SK-N-SH (cell line): ENCODE results near the gene CCDC167. TPM values are rescaled to one million over a fixed set of nuclear protein-coding genes. Genes with fewer than 3 reads are reported as not detected.

Experiments used
- CTCF ChIA-PET: fragments of 300-600, 350-600 bp; formaldehyde crosslinking; extraction: SDS; loops from one replicate; lab custom pipeline; 2021; lab: Yijun Ruan, JAX
- POLR2A ChIA-PET: fragments of 350-600 bp; sonication (Branson Sonifier 250); formaldehyde crosslinking; extraction: SDS; loops from one replicate; lab custom pipeline; 2020; ENCODE audit warnings: antibody characterized with exemption, inconsistent platforms; lab: Yijun Ruan, JAX
- DNase-seq: peaks from one replicate; pipeline ENCODE4 v3.0.0; 2012
- H2AFZ ChIP-seq: fragments of 200-600 bp; sonication (generic); 2 replicates; pipeline ENCODE4 v1.8.1; 2016; ENCODE audit warnings: antibody characterized with exemption, mild to moderate bottlenecking, low read depth
- H3F3A ChIP-seq: fragments of 200-600 bp; sonication (generic); replicated peaks from 2 replicates; pipeline ENCODE3; 2016; ENCODE audit warnings: antibody characterized with exemption, mild to moderate bottlenecking; ENCODE audit not compliant: insufficient read depth
- H3K27ac ChIP-seq, 2 experiments: fragments of 200-500 bp in 1 of 2; fragments of 200-600 bp in 1 of 2; sonication (Bioruptor generic) in 1 of 2; sonication (generic), shearing (Covaris generic) in 1 of 2; 2 replicates each; pipeline versions ENCODE4 v1.5.1 to v1.6.1; 2014 to 2016; ENCODE audit warnings: low read depth in 2 of 2, inconsistent platforms in 1 of 2, low read length in 1 of 2, mild to moderate bottlenecking in 1 of 2, mixed read lengths in 1 of 2
- H3K27me3 ChIP-seq: fragments of 200-600 bp; sonication (generic), shearing (Covaris generic); 2 replicates; pipeline ENCODE4 v1.6.1; 2016; ENCODE audit warnings: mixed run types; ENCODE audit not compliant: insufficient read depth
- H3K36me3 ChIP-seq, 2 experiments: fragments of 200-500 bp in 1 of 2; fragments of 200-600 bp in 1 of 2; sonication (Bioruptor generic) in 1 of 2; sonication (generic) in 1 of 2; replicated peaks in 1 of 2; 2 replicates each; pipeline versions ENCODE3 to v1.5.1; 2014 to 2016; ENCODE audit warnings: low read length in 1 of 2, mild to moderate bottlenecking in 1 of 2; ENCODE audit not compliant: insufficient read depth in 2 of 2, control insufficient read depth in 1 of 2
- H3K4me1 ChIP-seq, 2 experiments: fragments of 200-500 bp in 1 of 2; fragments of 200-600 bp in 1 of 2; sonication (Bioruptor generic) in 1 of 2; sonication (generic), shearing (Covaris generic) in 1 of 2; 2 replicates each; pipeline versions ENCODE4 v1.5.1 to v1.6.1; 2014 to 2016; ENCODE audit warnings: low read depth in 1 of 2, low read length in 1 of 2, mixed run types in 1 of 2; ENCODE audit not compliant: insufficient read depth in 2 of 2, control insufficient read depth in 1 of 2
- H3K4me2 ChIP-seq: fragments of 200-600 bp; sonication (generic), shearing (Covaris generic); 2 replicates; pipeline ENCODE4 v1.6.1; 2017; ENCODE audit warnings: mixed run types
- H3K4me3 ChIP-seq, 2 experiments: fragments of 200-500 bp in 1 of 2; fragments of 200-600 bp in 1 of 2; sonication (Bioruptor generic) in 1 of 2; sonication (generic), shearing (Covaris generic) in 1 of 2; 2 replicates each; pipeline versions ENCODE4 v1.5.1 to v1.8.1; 2014 to 2016; ENCODE audit warnings: low read depth in 2 of 2, inconsistent platforms in 1 of 2, low read length in 1 of 2, mild to moderate bottlenecking in 1 of 2, mixed read lengths in 1 of 2, moderate library complexity in 1 of 2
- H3K79me2 ChIP-seq: fragments of 200-600 bp; sonication (generic); 2 replicates; pipeline ENCODE4 v1.8.1; 2017; ENCODE audit warnings: mild to moderate bottlenecking; ENCODE audit not compliant: insufficient read depth
- H3K9ac ChIP-seq: fragments of 200-600 bp; sonication (generic); 2 replicates; pipeline ENCODE4 v1.6.1; 2017; ENCODE audit warnings: mixed run types
- H3K9me2 ChIP-seq: fragments of 200-600 bp; sonication (generic); 2 replicates; pipeline ENCODE4 v1.6.1; 2017; ENCODE audit warnings: mixed run types
- H3K9me3 ChIP-seq: fragments of 200-600 bp; sonication (generic); 2 replicates; pipeline ENCODE4 v1.6.1; 2017; ENCODE audit warnings: mixed run types, mild to moderate bottlenecking, moderate library complexity
- H4K20me1 ChIP-seq: fragments of 200-600 bp; sonication (generic); 2 replicates; pipeline ENCODE4 v1.6.1; 2017; ENCODE audit warnings: mild to moderate bottlenecking, mixed run types; ENCODE audit not compliant: insufficient read depth
- EP300 ChIP-seq, 2 experiments: IDR thresholded peaks; 2 replicates each; pipeline versions ENCODE4 v1.4.0 to v1.6.1; 2012; ENCODE audit warnings: borderline replicate concordance in 1 of 2, low read depth in 1 of 2, low read length in 1 of 2
- EZH2phosphoT487 ChIP-seq: fragments of 200-600 bp; sonication (generic); IDR thresholded peaks from 2 replicates; pipeline ENCODE4 v1.6.1; 2017; ENCODE audit warnings: low read depth, mixed run types, mild to moderate bottlenecking, antibody characterized with exemption, moderate library complexity, borderline replicate concordance
- FOXM1 ChIP-seq: IDR thresholded peaks from 2 replicates; pipeline ENCODE4 v1.4.0; 2012; ENCODE audit warnings: low read depth, mild to moderate bottlenecking
- GABPA ChIP-seq: IDR thresholded peaks from 2 replicates; pipeline ENCODE4 v1.4.0; 2012; ENCODE audit warnings: low read depth, mild to moderate bottlenecking
- NFIC ChIP-seq: IDR thresholded peaks from 2 replicates; pipeline ENCODE4 v1.4.0; 2012; ENCODE audit warnings: borderline replicate concordance
- POLR2AphosphoS5 ChIP-seq: IDR thresholded peaks from 2 replicates; pipeline ENCODE4 v1.6.1; 2012; ENCODE audit warnings: low read depth, low read length
- RCOR1 ChIP-seq: fragments of 150-350 bp; IDR thresholded peaks from 2 replicates; pipeline ENCODE4 v1.6.1; 2017; ENCODE audit warnings: antibody characterized with exemption, low read length
- SIN3A ChIP-seq: IDR thresholded peaks from 2 replicates; pipeline ENCODE4 v1.6.1; 2012; ENCODE audit warnings: low read depth, mild to moderate bottlenecking, low read length, moderate library complexity, borderline replicate concordance
- TAF1 ChIP-seq: IDR thresholded peaks from 2 replicates; pipeline ENCODE4 v1.6.1; 2012; ENCODE audit warnings: low read depth, mild to moderate bottlenecking, low read length, moderate library complexity, borderline replicate concordance
- TCF12 ChIP-seq: IDR thresholded peaks from 2 replicates; pipeline ENCODE4 v1.4.0; 2012
- TEAD4 ChIP-seq: IDR thresholded peaks from 2 replicates; pipeline ENCODE4 v1.4.0; 2012; ENCODE audit warnings: mild to moderate bottlenecking, borderline replicate concordance; ENCODE audit not compliant: insufficient read depth
- WGBS: methylation state at CpG from one replicate; pipeline ENCODE4 v1.1.6; 2017; ENCODE audit warnings: low lambda C conversion rate; 5-methylcytosine and 5-hydroxymethylcytosine counted together
- polyA plus RNA-seq, 3 experiments: library from polyadenylated mRNA; depleted of rRNA; stranded (reverse); fragments of >200 nt; gene quantifications; 2 replicates each; pipeline ENCODE4 v1.2.3, GENCODE V29; 2012
- TF ChIP-seq, protein P1 (sequence below): IDR thresholded peaks from 2 replicates; pipeline ENCODE4 v1.6.1; 2012; ENCODE audit warnings: mild to moderate bottlenecking, low read depth, low read length, moderate library complexity
- TF ChIP-seq, protein P2 (sequence below): IDR thresholded peaks from 2 replicates; pipeline ENCODE4; 2012

CCDC167 gene
- polyA plus RNA-seq, 1 of the 3 experiments (the other 2 are of a cell fraction): 49.1 TPM

DNA sequence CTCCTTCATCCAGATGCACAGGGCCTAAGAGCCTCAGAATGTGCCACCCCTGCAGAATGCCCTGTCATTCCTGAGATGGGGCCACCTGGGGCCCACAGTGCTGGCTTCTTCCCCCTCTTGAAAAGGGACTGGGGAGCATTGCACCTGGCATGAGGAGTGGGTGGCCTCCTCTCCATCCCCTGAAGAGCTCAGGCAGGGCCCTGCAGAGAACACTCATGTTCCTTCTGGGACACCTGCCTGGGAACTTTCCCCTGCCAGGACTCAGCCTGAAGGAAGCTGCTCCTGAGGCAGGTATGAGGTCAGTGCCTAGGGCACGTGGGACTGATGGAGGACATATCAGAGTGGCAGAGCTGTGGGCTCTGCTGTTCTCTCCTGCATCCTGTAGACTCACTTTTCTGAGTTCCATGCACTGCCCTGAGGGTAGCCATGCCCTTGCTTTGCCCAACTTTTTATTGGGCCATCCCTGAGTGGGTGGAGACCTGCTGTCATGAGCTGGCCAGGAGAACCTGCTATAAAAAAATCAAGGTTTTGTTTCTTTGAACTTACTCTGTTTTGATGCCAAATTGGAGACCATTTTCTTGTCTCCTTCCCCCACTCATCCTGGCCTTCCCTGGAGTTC, 19.5 kb downstream of the CCDC167 start:
- Histone ChIP-seq H3K36me3 (peaks cover 15 to 79% of the 10 kb centered on the region in 2 experiments), H3F3A (no peaks in the 10 kb centered on the region), H3K27ac (no peak overlapping the region), H3K4me3 (no peak overlapping the region), H3K9me2 (no peaks in the 10 kb centered on the region), H3K79me2 (no peaks in the 10 kb centered on the region), H3K27me3 (no peaks in the 10 kb centered on the region), H2AFZ (no peak overlapping the region), H3K4me2 (no peak overlapping the region), H3K9me3 (no peaks in the 10 kb centered on the region), H4K20me1 (no peaks in the 10 kb centered on the region), H3K9ac (no peak overlapping the region), H3K4me1 (peaks cover 0 to 8% of the 10 kb centered on the region in 2 experiments; a peak in 1 of 4 replicates)
- no peak for DNase-seq
- WGBS: 86% methylated on average over 1 of the region's 1 CpG
- TF ChIP-seq EP300 (IDR thresholded peaks at IDR 0.05; ENCODE audit: borderline replicate concordance in 1 of 2, low read depth in 1 of 2, low read length in 1 of 2) (no peak), FOXM1 (no peak)
- CTCF ChIA-PET: interaction anchor here (1.1 to 10.8 kb wide), 10 partner anchors 12 to 1014 kb away, joined by 3 to 116 read pairs (median 6); no protein-coding TSS in a partner anchor
- POLR2A ChIA-PET: interaction anchor here (1.8 kb wide), 1 partner anchor 85 kb away, joined by 4 read pairs; no protein-coding TSS in a partner anchor

DNA sequence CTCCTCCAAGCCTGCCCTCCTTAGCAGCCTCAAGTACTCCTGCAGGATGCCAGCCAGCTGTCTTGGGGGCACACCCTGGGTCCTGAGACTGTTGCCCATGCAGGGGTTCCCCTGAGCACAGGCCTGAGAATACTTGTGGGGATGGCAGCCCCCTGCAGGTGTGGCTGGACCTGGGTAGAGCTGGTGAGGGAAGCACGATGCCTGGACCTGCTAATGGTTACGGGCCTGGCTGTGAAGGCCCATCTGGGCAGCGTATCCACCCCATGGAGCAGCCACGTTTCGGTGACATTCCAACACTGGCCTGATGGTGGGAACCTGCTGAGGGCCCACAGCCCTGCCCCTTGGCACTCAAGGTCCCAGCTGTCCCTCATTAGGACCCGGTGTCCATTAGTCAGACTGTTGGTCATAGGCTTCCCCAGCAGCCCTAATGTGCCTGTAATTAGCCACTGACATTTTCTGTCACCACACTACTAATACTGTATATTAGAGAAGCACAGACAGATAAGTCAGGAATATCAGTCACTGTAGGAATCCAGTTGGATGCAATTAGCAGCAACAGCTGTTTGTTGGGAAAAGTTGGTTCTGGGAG, 20.3 kb downstream of the CCDC167 start:
- Histone ChIP-seq H3K4me2 (no peak overlapping the region), H3K4me3 (no peak overlapping the region), H2AFZ (no peak overlapping the region), H3K9ac (no peak overlapping the region), H3K36me3 (peaks cover 15 to 87% of the 10 kb centered on the region in 2 experiments), H4K20me1 (no peaks in the 10 kb centered on the region), H3K27me3 (no peaks in the 10 kb centered on the region), H3K9me2 (no peaks in the 10 kb centered on the region), H3K27ac (no peak overlapping the region), H3F3A (no peaks in the 10 kb centered on the region), H3K79me2 (no peaks in the 10 kb centered on the region), H3K4me1 (peaks cover 0 to 9% of the 10 kb centered on the region in 2 experiments; a peak in 1 of 4 replicates), H3K9me3 (no peaks in the 10 kb centered on the region)
- WGBS: no CpG with 5 or more reads among the region's 6 CpGs
- TF ChIP-seq EP300 (IDR thresholded peaks at IDR 0.05; ENCODE audit: borderline replicate concordance in 1 of 2, low read depth in 1 of 2, low read length in 1 of 2) (no peak), RCOR1 (no peak), SIN3A (no peak), NFIC (no peak), GABPA (no peak), TEAD4 (no peak)
- DNase-seq: no peak
- CTCF ChIA-PET: interaction anchor here (1.8 to 10.8 kb wide), 4 partner anchors 85 to 1015 kb away, joined by 6 to 116 read pairs (median 14); no protein-coding TSS in a partner anchor
- POLR2A ChIA-PET: no interaction called here

DNA sequence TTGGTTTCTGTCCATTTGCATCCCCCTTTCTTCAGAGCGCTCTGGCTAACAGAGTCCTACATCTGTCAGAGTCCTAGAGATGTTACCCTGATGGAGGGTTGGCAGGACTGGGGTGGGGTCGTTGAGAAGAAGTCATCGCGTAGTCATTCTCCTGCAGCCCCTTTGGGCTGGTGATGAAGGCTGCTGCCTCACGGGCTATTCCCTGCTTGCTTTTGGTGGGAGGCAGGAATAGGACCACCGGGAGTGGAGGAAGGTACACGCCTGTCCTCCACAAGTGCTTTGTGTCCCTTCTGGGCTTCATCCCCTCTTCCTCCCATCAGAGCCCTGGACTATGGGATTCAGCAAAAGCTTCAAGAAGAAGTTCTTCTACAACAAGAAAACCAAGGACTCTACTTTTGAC, 20.9 kb downstream of the CCDC167 start:
- no peak overlapping the region for H3K9ac ChIP-seq
- H3K27me3 ChIP-seq: no peaks in the 10 kb centered on the region
- H3K79me2 ChIP-seq: no peaks in the 10 kb centered on the region
- H2AFZ ChIP-seq: no peak overlapping the region
- H3F3A ChIP-seq: no peaks in the 10 kb centered on the region
- H3K4me2 ChIP-seq: no peak overlapping the region
- H3K4me3 ChIP-seq: no peak overlapping the region
- no peaks in the 10 kb centered on the region for H3K9me2 ChIP-seq
- ChIA-PET POLR2A (no interaction called here), CTCF (interaction anchor here (1.9 to 10.8 kb wide), 4 partner anchors 86 to 213 kb away, joined by 7 to 116 read pairs (median 16); no protein-coding TSS in a partner anchor)
- no peak overlapping the region for H3K27ac ChIP-seq
- no peaks in the 10 kb centered on the region for H3K9me3 ChIP-seq
- 93% methylated on average over 7 of the region's 7 CpGs for WGBS
- H3K36me3 ChIP-seq: peaks cover 15 to 89% of the 10 kb centered on the region in 2 experiments
- H3K4me1 ChIP-seq: peaks cover 0 to 14% of the 10 kb centered on the region in 2 experiments; a peak in 2 of 4 replicates
- H4K20me1 ChIP-seq: no peaks in the 10 kb centered on the region
- DNase-seq: no peak
- TF ChIP-seq EZH2phosphoT487: no peak
- TF ChIP-seq, protein P1, sequence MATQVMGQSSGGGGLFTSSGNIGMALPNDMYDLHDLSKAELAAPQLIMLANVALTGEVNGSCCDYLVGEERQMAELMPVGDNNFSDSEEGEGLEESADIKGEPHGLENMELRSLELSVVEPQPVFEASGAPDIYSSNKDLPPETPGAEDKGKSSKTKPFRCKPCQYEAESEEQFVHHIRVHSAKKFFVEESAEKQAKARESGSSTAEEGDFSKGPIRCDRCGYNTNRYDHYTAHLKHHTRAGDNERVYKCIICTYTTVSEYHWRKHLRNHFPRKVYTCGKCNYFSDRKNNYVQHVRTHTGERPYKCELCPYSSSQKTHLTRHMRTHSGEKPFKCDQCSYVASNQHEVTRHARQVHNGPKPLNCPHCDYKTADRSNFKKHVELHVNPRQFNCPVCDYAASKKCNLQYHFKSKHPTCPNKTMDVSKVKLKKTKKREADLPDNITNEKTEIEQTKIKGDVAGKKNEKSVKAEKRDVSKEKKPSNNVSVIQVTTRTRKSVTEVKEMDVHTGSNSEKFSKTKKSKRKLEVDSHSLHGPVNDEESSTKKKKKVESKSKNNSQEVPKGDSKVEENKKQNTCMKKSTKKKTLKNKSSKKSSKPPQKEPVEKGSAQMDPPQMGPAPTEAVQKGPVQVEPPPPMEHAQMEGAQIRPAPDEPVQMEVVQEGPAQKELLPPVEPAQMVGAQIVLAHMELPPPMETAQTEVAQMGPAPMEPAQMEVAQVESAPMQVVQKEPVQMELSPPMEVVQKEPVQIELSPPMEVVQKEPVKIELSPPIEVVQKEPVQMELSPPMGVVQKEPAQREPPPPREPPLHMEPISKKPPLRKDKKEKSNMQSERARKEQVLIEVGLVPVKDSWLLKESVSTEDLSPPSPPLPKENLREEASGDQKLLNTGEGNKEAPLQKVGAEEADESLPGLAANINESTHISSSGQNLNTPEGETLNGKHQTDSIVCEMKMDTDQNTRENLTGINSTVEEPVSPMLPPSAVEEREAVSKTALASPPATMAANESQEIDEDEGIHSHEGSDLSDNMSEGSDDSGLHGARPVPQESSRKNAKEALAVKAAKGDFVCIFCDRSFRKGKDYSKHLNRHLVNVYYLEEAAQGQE: no peak
- TF ChIP-seq, protein P2, sequence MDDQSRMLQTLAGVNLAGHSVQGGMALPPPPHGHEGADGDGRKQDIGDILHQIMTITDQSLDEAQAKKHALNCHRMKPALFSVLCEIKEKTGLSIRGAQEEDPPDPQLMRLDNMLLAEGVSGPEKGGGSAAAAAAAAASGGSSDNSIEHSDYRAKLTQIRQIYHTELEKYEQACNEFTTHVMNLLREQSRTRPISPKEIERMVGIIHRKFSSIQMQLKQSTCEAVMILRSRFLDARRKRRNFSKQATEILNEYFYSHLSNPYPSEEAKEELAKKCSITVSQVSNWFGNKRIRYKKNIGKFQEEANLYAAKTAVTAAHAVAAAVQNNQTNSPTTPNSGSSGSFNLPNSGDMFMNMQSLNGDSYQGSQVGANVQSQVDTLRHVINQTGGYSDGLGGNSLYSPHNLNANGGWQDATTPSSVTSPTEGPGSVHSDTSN: no peak
- no peak for TF ChIP-seq EP300 (IDR thresholded peaks at IDR 0.05; ENCODE audit: borderline replicate concordance in 1 of 2, low read depth in 1 of 2, low read length in 1 of 2)
- no peak for TF ChIP-seq POLR2AphosphoS5
- TF ChIP-seq FOXM1: no peak
- no peak for TF ChIP-seq TCF12
- TF ChIP-seq TAF1: no peak
